Middle frontal gyrus (tissue), 1 donor: ENCODE measurements around the gene RIN3.

Source experiments
- DNase-seq: peaks from one replicate; pipeline ENCODE4 v3.0.0-alpha.2; 2015; ENCODE audit warnings: low spot score; ENCODE audit errors: extremely low spot score

RIN3 gene

GRCh38 chr14:92686900-92687427 lies 173.4 kb downstream of the RIN3 start:
- no peak for DNase-seq

- DNase-seq = no peak
Observed at GRCh38 chr14:92687681-92688433, 174.3 kb downstream of the RIN3 start.

GRCh38 chr14:92688434-92689375 lies 175.1 kb downstream of the RIN3 start:
- no peak for DNase-seq

- no peak for DNase-seq
Observed at GRCh38 chr14:92690171-92691011, 176.8 kb downstream of the RIN3 start.

GRCh38 chr14:92692822-92693226 lies 179.2 kb downstream of the RIN3 start:
- no peak for DNase-seq

GRCh38 chr14:92693998-92694795 lies 180.6 kb downstream of the RIN3 start:
- no peak for DNase-seq

- DNase-seq = no peak
Observed at GRCh38 chr14:92694807-92695206, 181.2 kb downstream of the RIN3 start.

GRCh38 chr14:92695562-92695961 lies 182.0 kb downstream of the RIN3 start:
- no peak for DNase-seq

- no peak for DNase-seq
Observed at GRCh38 chr14:92696366-92696765, 182.8 kb downstream of the RIN3 start.

GRCh38 chr14:92698393-92698792 lies 184.8 kb downstream of the RIN3 start:
- no peak for DNase-seq

- no peak for DNase-seq
Observed at GRCh38 chr14:92701826-92702225, 188.2 kb downstream of the RIN3 start.

GRCh38 chr14:92702441-92702918 lies 188.9 kb downstream of the RIN3 start:
- DNase-seq = no peak

GRCh38 chr14:92703516-92703915 lies 189.9 kb downstream of the RIN3 start:
- DNase-seq = no peak

GRCh38 chr14:92704036-92704804 lies 190.6 kb downstream of the RIN3 start:
- no peak for DNase-seq

- DNase-seq = no peak
Observed at GRCh38 chr14:92704821-92705220, 191.2 kb downstream of the RIN3 start.

- DNase-seq = no peak
Observed at GRCh38 chr14:92706386-92706785, 192.8 kb downstream of the RIN3 start.

GRCh38 chr14:92709340-92710000 lies 195.9 kb downstream of the RIN3 start:
- no peak for DNase-seq

- DNase-seq = no peak
Observed at GRCh38 chr14:92710001-92710341, 196.4 kb downstream of the RIN3 start.
